WTC11 (cell line): ENCODE data around the gene GTPBP8. TPM values are rescaled to one million over a fixed set of nuclear protein-coding genes. Genes with fewer than 3 reads are reported as not detected.

ENCODE experiments used
- ATAC-seq: fragments of 200-7000 bp; cut with Tn5 transposase; 2 replicates; pipeline ENCODE4 v1.10.0; 2021; ENCODE audit warnings: mild to moderate bottlenecking, moderate library complexity
- CTCF ChIA-PET: fragments of 300-600 bp; sonication (Branson Sonifier 250); formaldehyde crosslinking; loops from one replicate; lab custom pipeline; 2021; ENCODE audit warnings: antibody characterized with exemption; lab: Charles Lee
- POLR2A ChIA-PET: fragments of 350-600 bp; sonication (Branson Sonifier 250); formaldehyde crosslinking; loops from one replicate; lab custom pipeline; 2021; ENCODE audit warnings: antibody characterized with exemption; lab: Charles Lee
- DNase-seq: peaks from one replicate; pipeline ENCODE4 v3.0.0; 2021; ENCODE audit warnings: low spot score
- H3K27ac Mint-ChIP-seq: 2 replicates; pipeline ENCODE4 v1.8.0; 2021; ENCODE audit warnings: mixed read lengths
- H3K27me3 Mint-ChIP-seq: 2 replicates; pipeline ENCODE4 v1.8.0; 2021; ENCODE audit warnings: low read depth, mild to moderate bottlenecking, moderate library complexity, mixed read lengths
- H3K36me3 Mint-ChIP-seq: 2 replicates; pipeline ENCODE4 v1.8.0; 2021; ENCODE audit warnings: mixed read lengths
- H3K4me1 Mint-ChIP-seq: 2 replicates; pipeline ENCODE4 v1.8.0; 2022; ENCODE audit warnings: mixed read lengths
- H3K4me3 Mint-ChIP-seq: 2 replicates; pipeline ENCODE4 v1.8.0; 2021; ENCODE audit warnings: mild to moderate bottlenecking, moderate library complexity, mixed read lengths
- H3K9me3 Mint-ChIP-seq: 2 replicates; pipeline ENCODE4 v1.8.0; 2021; ENCODE audit warnings: mixed read lengths
- CREB1 ChIP-seq: sonication (generic); formaldehyde crosslinking; IDR thresholded peaks from 2 replicates; pipeline ENCODE4 v1.8.0; 2023; ENCODE audit warnings: mild to moderate bottlenecking, missing genetic modification reagents
- CREM ChIP-seq: sonication (generic); formaldehyde crosslinking; IDR thresholded peaks from 2 replicates; pipeline ENCODE4 v1.8.1; 2022; ENCODE audit warnings: mild to moderate bottlenecking, missing genetic modification reagents, moderate library complexity
- FOXJ3 ChIP-seq: sonication (generic); formaldehyde crosslinking; IDR thresholded peaks from 2 replicates; pipeline ENCODE4 v1.9.0; 2021; ENCODE audit warnings: missing genetic modification reagents, mild to moderate bottlenecking, borderline replicate concordance
- NR3C1 ChIP-seq: sonication (generic); formaldehyde crosslinking; conservative IDR thresholded peaks from 2 replicates; pipeline ENCODE4 v1.8.1; 2023; ENCODE audit warnings: low read depth, mild to moderate bottlenecking, missing genetic modification reagents
- TEAD1 ChIP-seq: sonication (generic); formaldehyde crosslinking; IDR thresholded peaks from 2 replicates; pipeline ENCODE4 v1.8.0; 2022; ENCODE audit warnings: mild to moderate bottlenecking, missing genetic modification reagents
- ZBTB21 ChIP-seq: sonication (generic); formaldehyde crosslinking; IDR thresholded peaks from 2 replicates; pipeline ENCODE4 v1.8.1; 2023; ENCODE audit warnings: mild to moderate bottlenecking, missing genetic modification reagents, borderline replicate concordance
- ZNF263 ChIP-seq: sonication (generic); formaldehyde crosslinking; IDR thresholded peaks from 2 replicates; pipeline ENCODE4 v1.8.1; 2022; ENCODE audit warnings: low read depth, mild to moderate bottlenecking, moderate library complexity, missing genetic modification reagents
- ZNF317 ChIP-seq: sonication (generic); formaldehyde crosslinking; IDR thresholded peaks from 2 replicates; pipeline ENCODE4 v1.8.1; 2023; ENCODE audit warnings: low read depth, mild to moderate bottlenecking, moderate library complexity, missing genetic modification reagents, borderline replicate concordance
- total RNA-seq: library from RNA; stranded (reverse); gene quantifications from 3 replicates; pipeline ENCODE4 v1.2.3, GENCODE V29; 2021
- TF ChIP-seq, protein P1 (sequence below): fragments of 250-450 bp; sonication (Bioruptor Pico); IDR thresholded peaks from 2 replicates; pipeline ENCODE4 v1.9.0; 2021; ENCODE audit warnings: mild to moderate bottlenecking
- TF ChIP-seq, protein P2 (sequence below): sonication (generic); formaldehyde crosslinking; IDR thresholded peaks from 2 replicates; pipeline ENCODE4 v1.8.0; 2023; ENCODE audit warnings: missing genetic modification reagents
- TF ChIP-seq, protein P3 (sequence below): sonication (generic); formaldehyde crosslinking; IDR thresholded peaks from 2 replicates; pipeline ENCODE4 v1.8.0; 2023; ENCODE audit warnings: missing genetic modification reagents, mild to moderate bottlenecking, borderline replicate concordance
- TF ChIP-seq, protein P4 (sequence below): sonication (generic); formaldehyde crosslinking; IDR thresholded peaks from 2 replicates; pipeline ENCODE4 v1.8.1; 2022; ENCODE audit warnings: low read depth, mild to moderate bottlenecking, moderate library complexity, missing genetic modification reagents, borderline replicate concordance
- TF ChIP-seq, protein P5 (sequence below): sonication (generic); formaldehyde crosslinking; IDR thresholded peaks from 2 replicates; pipeline ENCODE4 v1.8.1; 2022; ENCODE audit warnings: mild to moderate bottlenecking, moderate library complexity, missing genetic modification reagents
- TF ChIP-seq, protein P6 (sequence below): fragments of 250-450 bp; sonication (Bioruptor Pico); conservative IDR thresholded peaks from 2 replicates; pipeline ENCODE4 v1.9.0; 2021; ENCODE audit warnings: mild to moderate bottlenecking
- TF ChIP-seq, protein P7 (sequence below): sonication (generic); formaldehyde crosslinking; IDR thresholded peaks from 2 replicates; pipeline ENCODE4 v1.8.0; 2022; ENCODE audit warnings: mild to moderate bottlenecking, missing genetic modification reagents

The GTPBP8 gene
- total RNA-seq, 1 experiment from 2014 or later = 19.5 TPM

DNA sequence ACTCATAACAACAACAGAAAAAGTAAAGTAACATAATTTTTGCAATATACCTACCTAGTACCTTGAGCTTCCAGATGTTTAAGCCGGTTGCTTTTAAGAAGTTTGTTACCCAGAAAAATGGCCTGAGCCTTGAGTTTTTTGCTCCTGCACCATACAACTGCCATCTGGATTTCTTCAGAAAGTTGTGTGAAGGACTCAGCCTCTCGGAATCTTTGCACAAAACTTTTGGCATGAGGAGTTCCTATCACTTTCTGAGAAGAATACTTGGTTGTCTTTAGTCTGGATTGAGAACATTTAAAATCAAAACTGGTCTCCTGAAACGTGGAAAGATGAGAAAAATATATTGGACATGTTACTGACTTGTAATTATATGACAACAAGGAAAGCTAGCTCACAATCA is 17.3 kb downstream of the GTPBP8 start (continued):
- TF ChIP-seq, protein P1, sequence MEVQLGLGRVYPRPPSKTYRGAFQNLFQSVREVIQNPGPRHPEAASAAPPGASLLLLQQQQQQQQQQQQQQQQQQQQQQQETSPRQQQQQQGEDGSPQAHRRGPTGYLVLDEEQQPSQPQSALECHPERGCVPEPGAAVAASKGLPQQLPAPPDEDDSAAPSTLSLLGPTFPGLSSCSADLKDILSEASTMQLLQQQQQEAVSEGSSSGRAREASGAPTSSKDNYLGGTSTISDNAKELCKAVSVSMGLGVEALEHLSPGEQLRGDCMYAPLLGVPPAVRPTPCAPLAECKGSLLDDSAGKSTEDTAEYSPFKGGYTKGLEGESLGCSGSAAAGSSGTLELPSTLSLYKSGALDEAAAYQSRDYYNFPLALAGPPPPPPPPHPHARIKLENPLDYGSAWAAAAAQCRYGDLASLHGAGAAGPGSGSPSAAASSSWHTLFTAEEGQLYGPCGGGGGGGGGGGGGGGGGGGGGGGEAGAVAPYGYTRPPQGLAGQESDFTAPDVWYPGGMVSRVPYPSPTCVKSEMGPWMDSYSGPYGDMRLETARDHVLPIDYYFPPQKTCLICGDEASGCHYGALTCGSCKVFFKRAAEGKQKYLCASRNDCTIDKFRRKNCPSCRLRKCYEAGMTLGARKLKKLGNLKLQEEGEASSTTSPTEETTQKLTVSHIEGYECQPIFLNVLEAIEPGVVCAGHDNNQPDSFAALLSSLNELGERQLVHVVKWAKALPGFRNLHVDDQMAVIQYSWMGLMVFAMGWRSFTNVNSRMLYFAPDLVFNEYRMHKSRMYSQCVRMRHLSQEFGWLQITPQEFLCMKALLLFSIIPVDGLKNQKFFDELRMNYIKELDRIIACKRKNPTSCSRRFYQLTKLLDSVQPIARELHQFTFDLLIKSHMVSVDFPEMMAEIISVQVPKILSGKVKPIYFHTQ = no peak
- no peak for TF ChIP-seq ZBTB21 (CRISPR knock-in tag)
- TF ChIP-seq, all 79 proteins: peak for 0

DNA sequence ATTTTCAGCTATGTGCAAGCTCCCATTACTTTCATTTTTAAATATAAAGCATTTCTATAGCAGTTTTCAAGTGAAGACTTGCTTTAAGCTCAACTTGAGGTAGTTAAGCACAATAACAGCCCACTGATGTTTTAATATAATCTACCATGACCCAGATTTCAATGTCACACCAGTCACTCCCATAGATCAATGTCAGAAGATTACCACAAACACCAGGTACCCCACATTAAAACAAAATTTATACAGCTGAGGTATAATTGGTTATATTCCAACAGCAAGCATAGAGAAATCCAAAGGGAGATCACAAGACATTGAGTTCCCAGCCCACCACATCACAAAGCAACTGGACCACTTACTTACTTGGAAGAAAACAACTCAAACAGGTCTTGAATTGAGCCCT is 22.8 kb downstream of the GTPBP8 start:
- Mint-ChIP-seq H3K4me1 (peaks cover 9% of the 10 kb centered on the region), H3K27me3 (no peaks in the 10 kb centered on the region), H3K4me3 (no peak overlapping the region), H3K9me3 (no peaks in the 10 kb centered on the region), H3K36me3 (peaks cover 62% of the 10 kb centered on the region), H3K27ac (no peak overlapping the region)
- CTCF ChIA-PET = interaction anchor here (1.4 kb wide), 1 partner anchor 279 kb away, joined by 3 read pairs; no protein-coding TSS in a partner anchor
- TF ChIP-seq, protein P2, sequence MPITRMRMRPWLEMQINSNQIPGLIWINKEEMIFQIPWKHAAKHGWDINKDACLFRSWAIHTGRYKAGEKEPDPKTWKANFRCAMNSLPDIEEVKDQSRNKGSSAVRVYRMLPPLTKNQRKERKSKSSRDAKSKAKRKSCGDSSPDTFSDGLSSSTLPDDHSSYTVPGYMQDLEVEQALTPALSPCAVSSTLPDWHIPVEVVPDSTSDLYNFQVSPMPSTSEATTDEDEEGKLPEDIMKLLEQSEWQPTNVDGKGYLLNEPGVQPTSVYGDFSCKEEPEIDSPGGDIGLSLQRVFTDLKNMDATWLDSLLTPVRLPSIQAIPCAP (CRISPR knock-in tag) = no peak
- TF ChIP-seq, protein P3, sequence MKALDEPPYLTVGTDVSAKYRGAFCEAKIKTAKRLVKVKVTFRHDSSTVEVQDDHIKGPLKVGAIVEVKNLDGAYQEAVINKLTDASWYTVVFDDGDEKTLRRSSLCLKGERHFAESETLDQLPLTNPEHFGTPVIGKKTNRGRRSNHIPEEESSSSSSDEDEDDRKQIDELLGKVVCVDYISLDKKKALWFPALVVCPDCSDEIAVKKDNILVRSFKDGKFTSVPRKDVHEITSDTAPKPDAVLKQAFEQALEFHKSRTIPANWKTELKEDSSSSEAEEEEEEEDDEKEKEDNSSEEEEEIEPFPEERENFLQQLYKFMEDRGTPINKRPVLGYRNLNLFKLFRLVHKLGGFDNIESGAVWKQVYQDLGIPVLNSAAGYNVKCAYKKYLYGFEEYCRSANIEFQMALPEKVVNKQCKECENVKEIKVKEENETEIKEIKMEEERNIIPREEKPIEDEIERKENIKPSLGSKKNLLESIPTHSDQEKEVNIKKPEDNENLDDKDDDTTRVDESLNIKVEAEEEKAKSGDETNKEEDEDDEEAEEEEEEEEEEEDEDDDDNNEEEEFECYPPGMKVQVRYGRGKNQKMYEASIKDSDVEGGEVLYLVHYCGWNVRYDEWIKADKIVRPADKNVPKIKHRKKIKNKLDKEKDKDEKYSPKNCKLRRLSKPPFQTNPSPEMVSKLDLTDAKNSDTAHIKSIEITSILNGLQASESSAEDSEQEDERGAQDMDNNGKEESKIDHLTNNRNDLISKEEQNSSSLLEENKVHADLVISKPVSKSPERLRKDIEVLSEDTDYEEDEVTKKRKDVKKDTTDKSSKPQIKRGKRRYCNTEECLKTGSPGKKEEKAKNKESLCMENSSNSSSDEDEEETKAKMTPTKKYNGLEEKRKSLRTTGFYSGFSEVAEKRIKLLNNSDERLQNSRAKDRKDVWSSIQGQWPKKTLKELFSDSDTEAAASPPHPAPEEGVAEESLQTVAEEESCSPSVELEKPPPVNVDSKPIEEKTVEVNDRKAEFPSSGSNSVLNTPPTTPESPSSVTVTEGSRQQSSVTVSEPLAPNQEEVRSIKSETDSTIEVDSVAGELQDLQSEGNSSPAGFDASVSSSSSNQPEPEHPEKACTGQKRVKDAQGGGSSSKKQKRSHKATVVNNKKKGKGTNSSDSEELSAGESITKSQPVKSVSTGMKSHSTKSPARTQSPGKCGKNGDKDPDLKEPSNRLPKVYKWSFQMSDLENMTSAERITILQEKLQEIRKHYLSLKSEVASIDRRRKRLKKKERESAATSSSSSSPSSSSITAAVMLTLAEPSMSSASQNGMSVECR (CRISPR knock-in tag) = no peak
- TF ChIP-seq, protein P4, sequence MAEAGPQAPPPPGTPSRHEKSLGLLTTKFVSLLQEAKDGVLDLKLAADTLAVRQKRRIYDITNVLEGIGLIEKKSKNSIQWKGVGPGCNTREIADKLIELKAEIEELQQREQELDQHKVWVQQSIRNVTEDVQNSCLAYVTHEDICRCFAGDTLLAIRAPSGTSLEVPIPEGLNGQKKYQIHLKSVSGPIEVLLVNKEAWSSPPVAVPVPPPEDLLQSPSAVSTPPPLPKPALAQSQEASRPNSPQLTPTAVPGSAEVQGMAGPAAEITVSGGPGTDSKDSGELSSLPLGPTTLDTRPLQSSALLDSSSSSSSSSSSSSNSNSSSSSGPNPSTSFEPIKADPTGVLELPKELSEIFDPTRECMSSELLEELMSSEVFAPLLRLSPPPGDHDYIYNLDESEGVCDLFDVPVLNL = no peak
- no peak for TF ChIP-seq CREB1
- DNase-seq = no peak
- no peak for ATAC-seq
- POLR2A ChIA-PET = no interaction called here

DNA sequence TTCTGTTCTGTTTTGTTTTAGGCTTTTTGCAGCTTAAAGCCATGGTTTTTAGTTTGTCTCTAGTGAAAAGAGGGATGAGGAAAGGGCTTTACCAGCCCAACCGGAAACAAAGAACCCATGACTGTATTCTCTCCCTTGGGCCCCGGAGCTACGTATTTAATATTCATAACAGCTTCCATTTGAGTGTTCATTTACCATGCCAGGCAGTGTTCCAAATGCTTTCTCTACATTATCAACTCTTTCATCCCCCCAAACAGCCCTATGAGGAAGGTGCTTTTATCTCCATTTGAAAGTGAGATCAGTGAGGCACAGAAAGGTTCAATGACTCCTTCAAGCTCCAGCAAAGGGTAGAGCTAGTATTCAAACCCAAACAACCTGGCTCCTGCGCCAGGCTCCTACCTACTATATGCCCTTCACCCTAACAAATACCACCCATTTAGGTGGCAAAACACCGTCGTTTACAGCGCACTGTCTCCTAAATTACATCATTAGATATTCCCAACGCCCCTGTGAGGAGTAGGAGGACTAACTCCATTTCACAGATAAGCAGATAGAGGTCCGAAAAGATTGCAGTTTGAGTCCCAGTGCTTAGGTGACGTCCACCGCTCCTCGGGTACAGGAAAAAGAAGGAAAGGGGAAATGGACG is 27.9 kb downstream of the GTPBP8 start:
- H3K27me3 Mint-ChIP-seq = peaks cover 11% of the 10 kb centered on the region
- DNase-seq (no peak), ATAC-seq (no peak)
- H3K27ac Mint-ChIP-seq = peak overlapping the region; percentile 94
- no peaks in the 10 kb centered on the region; the same call in none of the 2 replicates for H3K9me3 Mint-ChIP-seq
- H3K36me3 Mint-ChIP-seq = peaks cover 25% of the 10 kb centered on the region
- ChIA-PET POLR2A (interaction anchor here (1.0 kb wide), 2 partner anchors 271 to 284 kb away, joined by 3 to 4 read pairs; no protein-coding TSS in a partner anchor), CTCF (interaction anchor here (0.6 to 2.1 kb wide), 6 partner anchors 16 to 1428 kb away, joined by 4 to 13 read pairs (median 10); partner anchors contain the start of gene GTPBP8)
- peaks cover 18% of the 10 kb centered on the region for H3K4me1 Mint-ChIP-seq
- H3K4me3 Mint-ChIP-seq = peak overlapping the region; percentile 84
- TF ChIP-seq TEAD1 (CRISPR knock-in tag) = no peak
- TF ChIP-seq, protein P2 (CRISPR knock-in tag) = no peak
- no peak for TF ChIP-seq ZNF263
- TF ChIP-seq FOXJ3 (CRISPR knock-in tag) = no peak
- TF ChIP-seq, protein P5, sequence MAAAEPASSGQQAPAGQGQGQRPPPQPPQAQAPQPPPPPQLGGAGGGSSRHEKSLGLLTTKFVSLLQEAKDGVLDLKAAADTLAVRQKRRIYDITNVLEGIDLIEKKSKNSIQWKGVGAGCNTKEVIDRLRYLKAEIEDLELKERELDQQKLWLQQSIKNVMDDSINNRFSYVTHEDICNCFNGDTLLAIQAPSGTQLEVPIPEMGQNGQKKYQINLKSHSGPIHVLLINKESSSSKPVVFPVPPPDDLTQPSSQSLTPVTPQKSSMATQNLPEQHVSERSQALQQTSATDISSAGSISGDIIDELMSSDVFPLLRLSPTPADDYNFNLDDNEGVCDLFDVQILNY (CRISPR knock-in tag) = no peak
- TF ChIP-seq ZNF317 = no peak
- TF ChIP-seq, protein P6, sequence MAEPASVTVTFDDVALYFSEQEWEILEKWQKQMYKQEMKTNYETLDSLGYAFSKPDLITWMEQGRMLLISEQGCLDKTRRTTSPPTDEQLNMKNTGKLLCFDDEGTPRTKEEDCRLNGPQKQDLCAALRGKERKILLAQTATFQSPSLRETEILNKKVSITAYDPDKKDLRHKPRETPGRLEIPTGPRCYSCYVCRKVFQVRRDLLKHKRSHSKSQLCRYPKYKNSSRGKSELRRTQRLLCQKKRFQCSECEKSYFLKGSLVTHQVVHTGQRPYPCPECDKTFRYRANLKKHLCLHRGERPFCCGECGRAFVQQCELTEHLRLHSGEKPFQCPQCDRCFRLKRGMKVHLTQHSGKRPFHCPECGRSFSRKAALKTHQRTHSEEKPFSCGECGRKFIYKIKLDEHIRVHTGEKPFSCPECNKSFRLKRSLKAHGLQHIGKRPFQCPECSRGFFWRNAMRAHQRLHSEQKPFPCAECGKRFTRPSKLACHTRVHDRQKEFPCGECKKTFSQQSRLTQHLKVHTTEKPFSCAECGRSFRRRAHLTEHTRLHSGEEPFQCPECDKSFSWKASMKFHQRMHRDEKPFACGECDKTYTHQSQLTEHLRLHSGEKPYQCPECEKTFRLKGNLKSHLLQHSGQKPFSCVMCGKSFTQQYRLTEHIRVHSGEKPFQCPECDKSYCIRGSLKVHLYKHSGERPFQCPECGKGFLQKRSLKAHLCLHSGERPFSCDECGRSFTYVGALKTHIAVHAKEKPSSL (CRISPR knock-in tag) = no peak
- TF ChIP-seq NR3C1 (CRISPR knock-in tag) = no peak
- TF ChIP-seq, protein P7, sequence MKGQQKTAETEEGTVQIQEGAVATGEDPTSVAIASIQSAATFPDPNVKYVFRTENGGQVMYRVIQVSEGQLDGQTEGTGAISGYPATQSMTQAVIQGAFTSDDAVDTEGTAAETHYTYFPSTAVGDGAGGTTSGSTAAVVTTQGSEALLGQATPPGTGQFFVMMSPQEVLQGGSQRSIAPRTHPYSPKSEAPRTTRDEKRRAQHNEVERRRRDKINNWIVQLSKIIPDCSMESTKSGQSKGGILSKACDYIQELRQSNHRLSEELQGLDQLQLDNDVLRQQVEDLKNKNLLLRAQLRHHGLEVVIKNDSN (CRISPR knock-in tag) = no peak
- no peak for TF ChIP-seq CREM (CRISPR knock-in tag)
